Stimulated activated CD4-positive, alpha-beta T cell treated with anti-CD3 and anti-CD28 coated beads, Interleukin-12 subunit alpha, Interleukin-12 subunit beta, amount 100 ng/mL, for 4 hours (primary cell): Measurements from ENCODE around the gene CDH13.

Experiments
- DNase-seq: peaks from one replicate; pipeline ENCODE4 v3.0.0-alpha.2; 2020

Gene CDH13

DNA sequence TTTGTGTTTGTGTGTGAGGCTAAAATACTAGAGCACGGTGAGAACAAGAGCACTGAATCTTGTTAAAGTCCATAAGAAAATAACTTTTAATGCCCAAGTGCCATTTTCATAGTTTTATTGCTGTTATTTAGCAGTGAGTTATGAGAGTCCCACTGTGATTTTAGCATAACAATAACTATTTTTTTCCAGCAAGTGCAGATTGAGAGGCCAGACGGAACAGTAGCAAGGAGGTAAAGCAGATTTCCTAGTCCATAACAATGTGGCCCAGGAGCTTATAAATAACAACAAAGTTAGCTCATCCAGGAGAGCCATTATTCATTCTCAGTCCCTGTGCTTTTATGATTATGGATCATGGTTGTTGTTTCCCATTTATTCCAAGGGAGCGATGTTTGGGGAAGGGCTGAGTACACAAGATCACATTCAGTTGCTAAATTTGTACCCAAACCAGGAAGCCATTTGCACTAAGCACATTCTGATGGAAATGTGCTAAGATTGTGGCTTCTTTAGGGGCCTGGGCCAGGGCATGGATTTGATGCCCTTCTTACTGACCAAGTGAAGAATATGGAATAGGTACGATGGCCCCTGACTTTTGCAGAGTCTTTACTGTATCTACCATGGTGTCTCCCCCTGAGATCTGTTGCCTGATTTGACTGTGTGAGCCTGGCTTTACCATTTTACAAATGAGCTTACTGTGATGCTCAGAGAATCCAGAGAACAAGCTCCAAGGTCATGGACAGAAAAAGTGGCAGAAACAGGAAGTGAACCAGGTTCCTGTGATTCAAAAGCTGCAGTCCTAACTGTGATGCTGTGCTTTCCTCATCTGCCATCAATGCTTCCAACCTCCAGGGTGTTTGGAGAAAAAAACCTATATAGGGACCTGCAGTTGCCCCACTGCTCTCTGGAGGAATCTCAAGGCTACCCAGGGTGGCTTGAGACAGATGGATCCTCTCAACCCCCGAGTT lies 976.3 kb downstream of the CDH13 start:
- no peak for DNase-seq

DNA sequence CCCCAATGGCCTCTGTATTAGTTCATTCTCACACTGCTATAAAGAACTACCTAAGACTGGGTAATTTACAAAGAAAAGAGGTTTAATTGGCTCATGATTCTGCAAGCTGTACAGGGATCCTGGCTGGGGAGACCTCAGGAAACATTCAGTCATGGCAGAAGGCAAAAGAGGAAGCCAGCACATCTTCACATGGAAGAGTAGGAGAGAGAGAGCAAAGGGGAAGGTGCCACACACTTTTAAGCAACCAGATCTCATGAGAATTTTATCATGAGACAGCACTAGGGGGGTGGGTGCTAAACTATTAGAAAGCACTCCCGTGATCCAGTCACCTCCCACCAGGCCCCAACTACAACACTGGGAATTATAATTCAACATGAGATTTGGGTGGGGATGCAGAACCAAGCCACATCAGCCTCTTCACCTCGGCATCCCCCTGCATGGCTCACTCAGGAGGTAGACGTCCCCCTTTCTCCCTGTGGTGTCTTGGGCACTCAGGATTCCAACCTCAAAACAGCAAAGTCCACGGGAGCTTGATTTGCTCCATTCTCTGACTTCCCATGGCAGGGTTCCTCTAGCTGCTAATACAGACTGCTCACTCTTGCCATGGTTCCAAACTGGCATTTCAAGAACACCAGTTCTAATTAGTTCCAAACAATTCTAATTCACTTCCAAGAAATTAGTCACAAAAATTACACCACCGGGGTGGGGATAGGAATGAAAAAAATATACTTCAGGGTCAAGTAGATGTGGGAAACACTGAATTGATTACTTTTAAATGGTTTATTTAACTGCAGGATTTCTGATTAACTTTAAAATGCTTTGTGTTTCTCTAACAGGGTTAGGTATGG lies 977.2 kb downstream of the CDH13 start:
- no peak for DNase-seq

DNA sequence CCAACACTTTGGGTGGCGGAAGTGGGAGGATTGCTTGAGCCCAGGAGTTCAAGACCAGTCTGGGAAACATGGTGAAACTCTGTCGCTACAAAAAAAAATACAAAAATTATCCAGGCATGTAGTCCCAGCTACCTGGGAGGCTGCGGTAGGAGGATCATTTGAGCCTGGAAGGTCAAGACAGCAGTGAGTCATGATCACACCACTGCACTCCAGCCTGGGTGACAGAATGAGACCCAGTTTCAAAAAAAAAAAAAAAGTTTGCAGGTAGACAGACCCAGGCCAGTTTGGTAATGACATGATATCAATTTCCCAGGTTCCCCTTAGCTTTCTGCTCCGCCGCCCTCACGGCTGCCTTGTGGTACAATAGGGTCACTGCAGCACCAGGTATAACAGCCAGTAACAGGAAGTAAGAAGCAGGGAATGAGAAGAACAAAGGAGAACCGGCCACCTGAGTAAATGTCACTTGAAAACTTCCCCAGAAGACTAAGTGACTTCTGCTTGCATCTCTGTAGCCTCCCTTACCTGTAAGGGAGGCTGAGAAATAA lies 979.8 kb downstream of the CDH13 start:
- DNase-seq: no peak

DNA sequence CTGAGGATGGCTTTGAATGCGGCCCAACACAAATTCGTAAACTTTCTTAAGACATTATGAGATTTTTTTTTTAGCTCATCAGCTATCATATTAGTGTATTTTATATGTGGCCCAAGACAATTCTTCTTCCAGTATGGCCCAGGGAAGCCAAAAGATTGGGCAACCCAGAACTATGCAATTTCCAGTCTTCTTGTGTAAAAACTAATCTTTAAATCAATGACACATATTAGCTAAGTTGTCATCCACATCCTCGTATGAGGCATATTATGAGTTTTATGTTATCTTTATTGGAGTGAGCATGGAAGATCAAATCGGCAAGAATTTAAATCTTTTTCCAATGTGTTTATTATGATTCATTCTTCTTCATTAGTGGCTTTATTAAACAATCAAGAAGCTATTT lies 982.4 kb downstream of the CDH13 start:
- DNase-seq: no peak

DNA sequence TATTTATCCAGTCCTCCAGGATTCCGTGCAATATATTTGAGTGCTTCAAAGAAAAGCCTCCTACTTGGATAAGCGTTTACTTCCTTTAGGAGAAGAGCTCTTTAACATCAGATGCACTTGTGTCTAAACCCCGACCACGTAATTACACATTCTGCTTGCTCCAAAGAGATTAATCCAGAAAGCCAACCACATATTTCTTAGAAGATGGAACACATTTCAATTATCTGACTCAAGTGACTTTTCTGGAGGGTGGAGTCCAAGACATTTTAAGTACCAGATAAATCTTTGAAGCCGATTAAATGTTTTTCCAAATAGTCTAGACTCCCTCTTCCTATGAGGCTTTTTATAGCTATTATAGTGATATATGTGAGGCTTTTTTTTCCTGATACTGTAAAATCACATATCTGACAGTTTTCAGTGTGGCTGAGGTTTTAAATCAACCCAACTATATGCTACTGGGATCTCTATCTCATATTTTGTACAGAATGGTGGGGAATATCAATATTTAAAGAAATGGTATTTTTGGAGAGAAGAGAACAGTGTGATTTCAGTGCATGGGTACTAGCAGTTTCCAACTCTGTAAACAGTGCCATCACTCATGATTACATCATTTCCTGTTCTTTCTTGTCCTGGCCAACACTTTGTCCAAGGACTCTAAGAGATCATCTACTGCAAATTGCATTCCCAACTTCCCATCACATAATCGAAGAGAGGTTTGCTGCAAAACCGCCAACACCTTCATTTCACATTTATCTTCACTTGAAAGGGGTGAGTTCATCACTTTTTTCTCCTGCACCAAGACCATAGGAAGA lies 988.6 kb downstream of the CDH13 start:
- no peak for DNase-seq

DNA sequence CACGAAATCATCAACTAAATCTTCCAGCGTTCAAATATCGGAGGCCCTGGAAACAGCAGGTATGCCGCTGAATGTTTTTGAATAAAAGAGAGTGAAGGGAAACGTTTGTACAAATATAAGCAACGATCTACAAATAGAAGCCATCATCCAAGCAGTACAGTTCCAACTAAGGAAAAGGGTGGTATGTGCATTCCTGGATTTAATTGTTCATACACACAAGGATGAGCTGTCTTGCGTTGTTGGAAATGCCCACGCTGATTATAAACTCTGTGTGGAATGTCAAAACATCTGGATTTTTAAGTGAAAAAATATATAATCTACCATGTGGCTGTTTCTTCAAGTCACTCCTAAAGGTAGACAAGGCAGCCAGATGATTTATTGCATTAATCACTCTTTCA lies 989.2 kb downstream of the CDH13 start:
- no peak for DNase-seq

DNA sequence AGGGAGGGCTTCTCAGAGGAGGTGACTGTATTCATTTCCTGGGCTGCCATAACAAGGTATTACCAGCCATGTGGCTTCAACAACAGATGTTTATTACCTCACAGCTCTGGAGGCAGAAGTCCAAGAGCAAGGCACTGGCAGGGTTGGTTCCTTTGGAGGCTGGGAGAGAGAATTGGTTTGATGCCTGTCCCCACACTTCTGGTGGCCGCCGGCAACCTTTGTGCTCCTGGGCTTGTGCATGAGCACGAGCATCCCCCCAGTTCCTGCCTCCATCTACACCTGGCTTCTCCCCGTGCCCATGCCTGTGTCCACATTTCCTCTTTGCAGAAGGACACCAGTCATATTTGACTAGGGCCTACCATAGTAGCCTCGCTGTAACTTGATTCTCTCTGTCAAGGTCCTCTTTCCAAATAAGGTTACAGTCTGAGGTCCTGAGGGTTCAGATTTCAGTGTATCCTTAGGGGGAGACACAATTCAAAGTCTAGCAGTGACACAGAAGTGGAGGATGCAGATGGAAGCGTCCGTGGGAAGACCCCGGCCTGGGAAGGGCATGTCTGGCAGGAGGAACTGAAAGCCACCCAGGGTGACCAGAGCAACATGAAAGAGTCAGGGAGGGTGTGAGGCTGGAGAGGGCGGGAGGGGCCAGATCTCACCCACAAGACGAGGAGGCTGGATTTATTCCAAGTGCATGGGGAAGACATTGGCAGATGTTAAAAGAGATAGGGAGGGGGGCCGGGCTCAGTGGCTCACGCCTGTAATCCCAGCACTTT lies 992.8 kb downstream of the CDH13 start:
- DNase-seq: no peak

DNA sequence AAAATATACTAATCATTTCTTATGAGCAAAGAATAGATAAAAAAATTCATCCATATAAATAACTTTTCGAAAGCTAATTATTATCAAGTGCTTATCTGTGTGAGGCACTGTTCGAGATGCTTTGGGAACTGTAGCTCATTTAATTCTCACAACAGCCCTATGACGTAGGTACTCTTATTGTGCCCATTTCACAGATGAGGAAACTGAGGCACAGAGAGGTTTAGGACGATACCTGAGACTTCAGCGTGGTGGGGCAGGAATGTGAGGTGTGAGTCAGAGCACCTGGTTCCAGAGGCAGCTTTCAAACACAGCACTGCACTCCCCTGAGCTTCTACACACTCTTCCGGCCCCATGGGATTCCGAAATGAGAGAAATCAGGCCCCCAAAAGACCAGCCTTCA lies 995.2 kb downstream of the CDH13 start:
- no peak for DNase-seq

DNA sequence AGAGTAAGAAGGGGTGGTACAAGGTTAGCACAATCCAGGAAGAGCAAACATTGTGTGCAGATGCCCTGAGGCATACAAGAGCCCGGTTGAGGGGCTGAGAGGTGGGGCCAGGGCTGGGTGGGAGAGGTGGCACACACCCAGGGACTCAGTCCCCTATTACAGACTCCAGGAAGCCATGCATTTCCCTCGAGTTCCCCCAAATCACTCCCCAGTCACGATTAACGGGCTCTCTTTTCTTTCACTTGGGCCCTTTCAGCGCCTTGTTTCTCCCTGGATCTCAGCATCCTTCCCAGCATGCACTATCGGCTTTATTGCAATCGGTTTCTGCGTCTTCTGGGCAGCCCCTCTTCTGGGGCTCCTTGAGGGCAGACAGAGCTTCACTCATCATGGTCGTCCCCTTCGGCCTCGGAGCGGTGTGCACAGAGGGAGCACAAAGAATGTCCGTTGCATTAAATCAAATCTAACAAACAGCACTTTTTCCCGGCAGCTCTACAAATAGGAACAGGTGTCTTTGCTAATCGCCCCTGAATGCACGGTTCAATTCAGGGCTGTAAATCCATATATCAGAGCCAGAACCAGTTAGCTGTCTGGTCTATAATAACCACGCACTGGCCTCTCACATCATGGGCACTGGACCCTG lies 996.4 kb downstream of the CDH13 start:
- DNase-seq: no peak

DNA sequence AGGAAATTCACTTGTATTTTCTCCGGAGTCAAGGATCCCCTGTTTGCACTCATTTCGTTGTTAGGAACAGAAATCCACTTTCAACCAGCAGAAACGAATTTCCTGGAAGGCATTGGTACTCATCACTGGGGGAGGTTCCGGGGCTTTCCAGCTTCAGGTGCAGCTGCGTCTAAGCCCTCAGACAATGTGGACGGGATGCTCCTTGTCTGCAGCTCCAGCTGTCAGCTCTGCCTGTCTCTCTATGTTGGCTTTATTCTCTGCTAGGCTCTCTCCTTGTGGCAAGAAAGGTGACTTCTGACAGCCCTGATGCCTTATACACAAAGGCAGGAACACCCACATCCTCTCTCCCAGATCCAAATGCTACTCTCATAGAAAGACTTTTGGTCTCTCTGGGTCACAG lies 997.1 kb downstream of the CDH13 start:
- DNase-seq: no peak

DNA sequence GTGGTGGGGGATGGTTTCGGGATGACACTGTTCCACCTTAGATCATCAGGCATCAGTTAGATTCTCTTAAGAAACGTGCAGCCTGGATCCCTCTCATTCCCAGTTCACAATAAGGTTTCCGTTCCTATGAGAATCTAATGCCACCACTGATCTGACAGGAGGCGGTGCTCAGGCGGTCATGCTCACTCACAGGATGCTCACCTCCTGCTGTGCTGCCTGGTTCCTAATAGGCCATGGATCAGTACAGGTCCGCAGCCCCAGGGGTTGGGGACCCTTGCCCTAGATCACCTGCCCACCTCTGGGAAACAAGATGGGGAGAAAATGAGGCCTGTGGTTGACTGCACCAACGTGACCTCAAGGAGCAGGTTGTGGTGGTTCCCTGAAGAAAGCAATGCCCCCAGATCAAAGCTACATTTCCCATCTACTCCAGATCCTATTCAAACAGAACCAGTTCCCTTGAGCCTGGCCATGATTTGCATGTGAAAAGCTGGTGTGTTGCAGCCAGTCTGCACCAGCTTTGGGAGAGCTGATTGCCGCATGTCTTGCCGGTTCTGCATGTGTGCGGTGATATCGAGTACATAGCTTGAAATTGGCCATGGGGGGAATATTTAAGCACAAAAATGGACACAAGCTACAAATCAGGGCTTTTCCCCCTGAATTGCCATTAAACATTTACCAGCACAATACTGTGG lies 997.8 kb downstream of the CDH13 start:
- no peak for DNase-seq

DNA sequence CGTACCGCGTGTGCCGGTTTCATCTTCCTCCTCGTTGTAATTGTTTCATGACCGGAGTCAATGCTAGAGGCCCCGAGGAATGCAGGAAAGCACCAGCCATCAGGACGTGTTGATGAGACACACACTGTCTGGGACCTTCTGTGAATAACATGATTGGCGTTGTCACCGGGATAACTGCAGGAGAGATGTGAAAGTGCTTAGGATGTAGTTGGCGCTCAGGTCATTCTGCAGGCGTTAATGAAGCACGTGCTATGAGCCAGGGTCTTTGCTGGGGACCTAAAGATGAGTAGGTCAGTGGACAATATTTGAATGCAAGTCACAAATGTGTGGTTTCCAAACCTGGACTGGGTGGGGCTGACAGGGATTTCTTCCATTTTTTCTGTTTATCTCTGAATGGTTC lies 999.4 kb downstream of the CDH13 start:
- no peak for DNase-seq

DNA sequence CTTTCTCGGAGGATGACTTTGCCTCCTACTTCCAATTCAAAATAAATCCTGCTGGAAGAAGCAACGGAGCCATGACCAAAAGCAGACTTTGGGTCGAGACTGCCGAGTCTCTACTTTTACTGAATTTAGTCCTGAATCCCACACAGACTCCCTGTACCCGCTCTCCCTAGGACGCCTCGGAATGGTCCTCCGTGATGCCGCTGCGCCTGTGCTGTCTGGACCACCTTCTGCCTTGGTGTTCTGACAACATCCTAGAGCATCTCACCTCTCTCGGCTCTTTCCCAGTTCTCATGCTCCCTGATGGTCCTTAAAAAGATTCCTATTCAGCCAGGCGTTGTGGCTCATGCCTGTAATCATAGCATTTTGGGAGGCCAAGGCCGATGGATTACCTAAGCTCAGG lies 999.9 kb downstream of the CDH13 start:
- DNase-seq: no peak

DNA sequence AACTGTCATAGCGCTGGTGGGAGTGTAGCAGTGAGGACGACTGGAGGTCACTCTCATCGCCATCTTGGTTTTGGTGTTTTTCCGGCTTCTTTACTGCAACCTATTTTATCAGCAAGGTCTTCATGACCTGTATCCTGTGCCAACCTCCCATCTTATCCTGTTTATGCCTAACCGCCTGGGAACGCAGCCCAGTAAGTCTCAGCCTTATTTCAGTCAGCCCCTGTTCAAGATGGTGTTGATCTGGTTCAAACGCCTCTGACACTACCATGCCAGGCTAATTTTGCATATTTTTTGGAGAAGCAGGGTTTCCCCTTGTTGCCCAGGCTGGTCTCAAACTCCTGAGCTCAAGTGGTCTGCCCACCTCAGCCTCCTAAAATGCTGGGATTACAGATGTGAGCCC lies 1001.2 kb downstream of the CDH13 start:
- no peak for DNase-seq

DNA sequence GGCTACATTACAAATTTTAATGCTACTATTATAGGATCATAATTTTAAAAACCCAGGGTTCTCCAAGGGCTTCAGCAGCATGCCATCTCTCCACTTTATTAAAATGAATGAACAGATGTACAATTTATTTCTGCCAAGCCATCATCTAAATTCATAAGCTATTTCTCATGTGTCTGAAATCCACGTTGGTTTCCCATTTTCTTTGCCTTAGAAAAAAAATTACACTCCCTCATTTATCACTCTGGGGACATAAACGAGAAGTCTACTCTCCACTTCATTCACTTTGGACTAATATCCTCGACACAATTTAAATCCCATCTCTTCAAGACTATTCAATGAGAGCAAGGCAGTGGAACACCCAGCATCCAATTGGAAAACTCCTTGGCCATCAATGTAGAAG lies 1002.7 kb downstream of the CDH13 start:
- DNase-seq: no peak

DNA sequence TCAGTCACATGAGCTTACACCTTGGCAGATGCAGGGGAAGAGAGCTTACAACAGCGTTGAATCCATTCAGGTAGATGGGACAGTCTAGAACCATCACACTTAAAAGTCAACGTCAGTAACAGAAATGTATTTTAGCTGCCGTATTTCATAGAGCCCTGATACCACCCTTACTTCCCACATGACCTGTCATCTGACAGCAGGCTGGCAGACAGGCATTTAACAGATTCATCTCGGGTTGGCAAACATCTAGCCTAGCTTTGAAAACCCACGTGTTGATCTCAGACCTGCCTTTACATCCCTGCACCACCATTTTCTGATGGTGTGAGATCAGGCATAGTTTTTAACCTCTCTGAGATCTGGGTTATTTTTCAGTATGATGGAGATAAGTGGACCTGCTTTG lies 1003.1 kb downstream of the CDH13 start:
- no peak for DNase-seq

DNA sequence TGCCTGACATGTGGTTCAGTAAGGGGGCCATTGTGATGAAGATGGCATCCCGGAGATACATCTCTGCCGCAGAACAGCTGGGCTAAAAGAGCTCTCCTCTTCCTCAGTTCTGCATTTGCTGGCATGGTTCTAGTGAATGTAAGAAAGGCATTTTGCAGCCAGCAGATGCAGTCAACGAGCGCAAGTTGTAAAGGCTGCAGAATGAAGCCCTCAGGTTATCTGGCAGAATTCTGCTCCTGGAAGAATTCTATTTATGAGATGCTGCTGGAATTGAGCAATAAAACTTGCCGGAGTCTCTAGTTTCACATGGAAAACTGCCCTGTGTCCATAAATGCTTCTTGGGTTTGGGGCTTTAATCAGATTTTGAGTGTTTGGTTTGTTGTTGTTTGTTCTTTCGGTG lies 1004.2 kb downstream of the CDH13 start:
- DNase-seq: no peak

DNA sequence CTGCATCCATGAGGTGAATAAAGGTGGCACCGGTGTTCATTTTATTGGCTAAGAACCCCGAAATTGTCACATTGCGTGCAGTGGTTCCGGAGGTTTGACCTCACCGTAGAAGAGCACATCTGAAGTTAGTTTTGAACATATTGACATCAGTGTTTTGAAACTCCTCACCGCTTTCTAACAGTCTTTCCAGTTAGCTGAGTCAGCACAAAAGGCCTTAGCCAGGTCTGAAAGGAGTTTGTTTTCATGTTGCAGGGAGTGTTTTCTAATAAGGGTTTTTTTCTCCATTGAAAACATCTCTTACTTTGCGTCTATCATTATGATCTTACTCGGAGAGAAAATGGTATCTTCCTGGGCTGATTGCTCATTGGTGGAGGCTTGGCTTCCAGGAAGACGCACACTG lies 1006.5 kb downstream of the CDH13 start:
- DNase-seq: no peak

DNA sequence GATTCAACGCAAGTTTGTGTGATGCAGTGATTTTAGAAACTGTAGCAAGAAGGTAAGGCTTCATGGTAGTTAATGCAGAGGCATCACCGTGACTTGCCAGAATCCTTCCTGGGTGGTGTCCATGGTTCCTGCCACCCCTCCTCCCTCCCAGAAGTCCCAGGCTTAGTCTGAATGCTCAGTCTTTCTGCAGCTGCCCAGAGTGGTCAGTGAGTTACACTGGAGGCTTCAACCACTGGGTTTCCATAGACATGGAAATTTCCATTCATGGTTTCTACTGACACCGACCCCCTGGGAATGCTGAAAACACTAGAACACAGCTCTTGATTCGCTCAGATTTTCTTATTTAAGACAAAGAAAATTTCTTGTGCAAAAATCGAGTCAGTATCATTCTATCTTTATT lies 1021.6 kb downstream of the CDH13 start:
- no peak for DNase-seq

DNA sequence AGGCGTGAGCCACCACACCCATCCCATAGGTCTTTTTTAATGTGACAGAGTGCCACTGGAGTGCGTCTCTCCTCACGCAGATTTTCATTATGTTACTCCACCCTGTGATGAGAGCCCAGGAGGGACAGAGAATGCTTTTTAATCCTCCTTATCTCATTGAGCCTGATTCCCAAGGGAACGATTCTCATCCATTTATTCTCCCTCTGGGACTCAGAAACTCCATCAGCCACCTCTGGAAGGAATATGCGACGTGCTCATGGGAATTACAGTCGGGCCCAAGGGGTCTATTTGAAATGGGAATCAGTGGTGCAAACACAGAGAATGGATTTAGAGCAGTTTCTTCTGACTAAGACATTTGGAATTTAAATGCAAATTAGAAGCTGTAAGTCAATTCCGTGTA lies 1025.1 kb downstream of the CDH13 start:
- no peak for DNase-seq

DNA sequence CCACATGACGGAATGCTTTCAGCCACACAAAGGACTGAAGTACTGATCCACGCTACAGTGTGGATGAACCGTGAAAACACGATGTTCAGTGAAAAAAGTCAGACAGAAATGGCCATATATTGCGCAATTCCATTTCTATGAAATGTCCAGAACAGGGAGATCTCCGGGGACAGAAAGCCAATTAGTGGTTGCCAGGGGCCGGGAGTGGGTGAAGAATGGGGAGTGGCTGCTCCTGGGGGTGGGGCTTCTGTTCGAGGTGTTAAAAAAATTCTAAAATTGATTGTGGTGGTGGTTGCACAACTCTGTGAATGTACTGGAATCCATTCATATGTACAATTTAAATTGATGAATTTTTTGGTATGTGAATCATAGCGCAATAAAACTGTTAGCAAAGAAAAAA lies 1026.2 kb downstream of the CDH13 start:
- no peak for DNase-seq
